Fibroblast of skin of abdomen (primary cell): ENCODE data around the gene C5orf47.

ENCODE experiments used
- DNase-seq: peaks from one replicate; pipeline ENCODE4 v3.0.0-alpha.2; 2013

Gene C5orf47

GRCh38 chr5:173970878-173971650 lies 17.9 kb upstream of the C5orf47 start:
- no peak for DNase-seq

- no peak for DNase-seq
Observed at GRCh38 chr5:173971681-173972345, 17.2 kb upstream of the C5orf47 start.

- no peak for DNase-seq
Observed at GRCh38 chr5:173972607-173972924, 16.4 kb upstream of the C5orf47 start.

GRCh38 chr5:173972925-173973615 lies 15.9 kb upstream of the C5orf47 start:
- peak; percentile 77 for DNase-seq

- no peak for DNase-seq
Observed at GRCh38 chr5:173973616-173973969, 15.4 kb upstream of the C5orf47 start.

- DNase-seq: no peak
Observed at GRCh38 chr5:173974688-173975239, 14.2 kb upstream of the C5orf47 start.

GRCh38 chr5:173981185-173981761 lies 7.7 kb upstream of the C5orf47 start:
- no peak for DNase-seq

GRCh38 chr5:173984218-173984617 lies 4.8 kb upstream of the C5orf47 start:
- DNase-seq: no peak

- DNase-seq: no peak
Observed at GRCh38 chr5:173989432-173990082, 587 bp downstream of the C5orf47 start.

- DNase-seq: no peak
Observed at GRCh38 chr5:173997331-173997730, 8.4 kb downstream of the C5orf47 start.

- DNase-seq: no peak
Observed at GRCh38 chr5:173998531-173998930, 9.6 kb downstream of the C5orf47 start.

- no peak for DNase-seq
Observed at GRCh38 chr5:174000076-174000475, 11.1 kb downstream of the C5orf47 start.

GRCh38 chr5:174003795-174004194 lies 14.8 kb downstream of the C5orf47 start:
- DNase-seq: no peak

GRCh38 chr5:174008922-174009321 lies 20.0 kb downstream of the C5orf47 start:
- no peak for DNase-seq

- no peak for DNase-seq
Observed at GRCh38 chr5:174010365-174010764, 21.4 kb downstream of the C5orf47 start.

GRCh38 chr5:174011441-174011840 lies 22.5 kb downstream of the C5orf47 start:
- DNase-seq: no peak

GRCh38 chr5:174020069-174020927 lies 31.3 kb downstream of the C5orf47 start:
- peak; percentile 28 for DNase-seq

GRCh38 chr5:174020928-174021304 lies 31.9 kb downstream of the C5orf47 start:
- DNase-seq: no peak

- no peak for DNase-seq
Observed at GRCh38 chr5:174022384-174023095, 33.6 kb downstream of the C5orf47 start.

GRCh38 chr5:174030286-174030685 lies 41.3 kb downstream of the C5orf47 start:
- DNase-seq: no peak
